Esophagus squamous epithelium (tissue), 5 donors: ENCODE data around the gene IPO7. TPM values are rescaled to one million over a fixed set of nuclear protein-coding genes. Genes with fewer than 3 reads are reported as not detected.
"Not testable (repeated sequence)": the region's sequence is repeated elsewhere in the genome, so short reads cannot be mapped to it uniquely, and the experiment has no call there.

Experiments used
- DNase-seq: peaks from one replicate; lab custom pipeline; 2025; lab: John Stamatoyannopoulos, UW
- H3K27ac ChIP-seq, 4 donors: fragments of 200-600 bp; sonication (generic); one replicate each; pipeline ENCODE4 v1.5.1; 2016 to 2019; ENCODE audit warnings: mild to moderate bottlenecking in 1 of 4
- H3K27me3 ChIP-seq, 4 donors: fragments of 200-600 bp; sonication (generic); 1 replicate in 3 of 4; 2 replicates in 1 of 4; pipeline versions ENCODE4 v1.5.1 to v1.6.0; 2017 to 2021; ENCODE audit warnings: antibody characterized with exemption in 1 of 4
- H3K36me3 ChIP-seq, 3 donors: fragments of 200-600 bp; sonication (generic); one replicate each; pipeline ENCODE4 v1.5.1; 2016 to 2019
- H3K4me1 ChIP-seq, 3 donors: fragments of 200-600 bp; sonication (generic); one replicate each; pipeline ENCODE4 v1.5.1; 2017 to 2019
- H3K4me3 ChIP-seq, 4 donors: fragments of 200-600 bp; sonication (generic); 1 replicate in 3 of 4; 2 replicates in 1 of 4; pipeline ENCODE4 v1.5.1; 2016 to 2019; ENCODE audit warnings: mild to moderate bottlenecking in 2 of 4, moderate library complexity in 1 of 4
- H3K9me3 ChIP-seq, 3 donors: fragments of 200-600 bp; sonication (generic); one replicate each; pipeline ENCODE4 v1.5.1; 2016 to 2019
- CTCF ChIP-seq, 6 experiments: fragments of 450-650 bp in 4 of 6; fragments of 200-600 bp in 2 of 6; sonication (generic) in 2 of 6; IDR thresholded peaks; one replicate each; pipeline ENCODE4 v1.5.1; 2016 to 2019; ENCODE audit warnings: antibody characterized with exemption in 6 of 6, mild to moderate bottlenecking in 4 of 6, moderate library complexity in 4 of 6
- POLR2A ChIP-seq, 4 donors: fragments of 450-650 bp; IDR thresholded peaks; one replicate each; pipeline ENCODE4 v1.6.1; 2017; ENCODE audit warnings: antibody characterized with exemption in 4 of 4, mild to moderate bottlenecking in 4 of 4, moderate library complexity in 3 of 4
- WGBS, 2 donors: methylation state at CpG; one replicate each; pipeline ENCODE4 v1.1.5; 2018; 5-methylcytosine and 5-hydroxymethylcytosine counted together
- intact Hi-C: fragments of 100-400 bp; cut with DNase I; formaldehyde crosslinking; loops from one replicate; pipeline ENCODE4 v1.15.0; 2022
- total RNA-seq, 4 donors: library from RNA; depleted of rRNA; stranded (reverse); fragments of >200 nt; gene quantifications; one replicate each; pipeline ENCODE4 v1.1.0, GENCODE V29; 2016
- donor health status: DM: yes; HTN: yes; CAD: no.

IPO7 gene
- total RNA-seq, 4 donors from 2014 or later: 34.8 to 118 (median 86.8) TPM

DNA sequence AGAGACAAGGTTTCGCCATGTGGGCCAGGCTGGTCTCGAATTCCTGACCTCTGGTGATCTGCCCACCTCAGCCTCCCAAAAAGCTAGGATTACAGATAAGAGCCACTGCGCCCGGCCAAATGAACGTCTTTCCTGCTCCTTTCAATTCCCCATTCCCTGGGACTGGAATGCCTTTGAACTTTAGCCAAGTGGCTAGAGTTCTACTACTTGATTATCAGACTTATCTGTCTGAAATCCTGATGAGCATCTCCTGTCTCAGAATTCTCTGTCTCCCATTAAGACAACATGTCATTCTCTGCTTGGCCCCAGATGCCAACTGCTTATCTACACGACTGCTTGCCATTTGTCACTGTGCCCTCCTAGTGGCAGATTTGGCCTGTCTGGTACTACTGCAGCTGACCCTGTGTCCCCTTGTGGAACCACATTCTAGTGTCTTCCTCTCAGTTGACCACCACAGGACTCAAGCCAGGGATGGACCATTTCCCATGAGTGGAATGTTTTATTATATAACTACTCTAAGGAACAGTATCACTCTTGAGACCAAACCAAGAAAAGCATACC is 33.1 kb upstream of the IPO7 start:
- 78 to 85% methylated on average over 6 of the region's 6 CpGs for WGBS, 2 donors
- Histone ChIP-seq H3K9me3 (no peaks in the 10 kb centered on the region), H3K27me3 (no peaks in the 10 kb centered on the region), H3K36me3 (no peaks in the 10 kb centered on the region), H3K4me1 (no peaks in the 10 kb centered on the region), H3K4me3 (no peak overlapping the region), H3K27ac (no peak overlapping the region)
- TF ChIP-seq CTCF (IDR thresholded peaks at IDR 0.05) (no peak), POLR2A (IDR thresholded peaks at IDR 0.05) (no peak)
- intact Hi-C loops: no loop called here
- no peak for DNase-seq

DNA sequence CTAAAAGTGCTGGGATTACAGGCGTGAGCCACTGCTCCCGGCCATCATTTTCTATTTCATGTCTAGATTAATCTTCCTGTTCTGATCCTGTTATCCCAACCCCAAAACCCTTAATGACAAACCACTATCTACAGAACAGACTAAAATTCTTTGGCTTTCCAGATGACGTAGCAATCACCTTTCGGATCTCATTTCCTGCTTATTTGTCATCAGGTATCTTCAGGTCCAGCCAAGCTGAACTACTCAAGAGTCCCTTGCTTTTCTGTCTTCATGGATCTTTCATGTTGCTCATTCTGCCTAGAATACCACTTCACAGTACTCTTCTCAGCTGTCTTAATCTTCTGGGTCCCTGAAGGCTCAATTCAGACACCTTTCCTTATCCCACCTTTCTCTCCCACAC is 27.4 kb upstream of the IPO7 start:
- no peak overlapping the region for H3K4me3 ChIP-seq
- intact Hi-C loops: no loop called here

DNA sequence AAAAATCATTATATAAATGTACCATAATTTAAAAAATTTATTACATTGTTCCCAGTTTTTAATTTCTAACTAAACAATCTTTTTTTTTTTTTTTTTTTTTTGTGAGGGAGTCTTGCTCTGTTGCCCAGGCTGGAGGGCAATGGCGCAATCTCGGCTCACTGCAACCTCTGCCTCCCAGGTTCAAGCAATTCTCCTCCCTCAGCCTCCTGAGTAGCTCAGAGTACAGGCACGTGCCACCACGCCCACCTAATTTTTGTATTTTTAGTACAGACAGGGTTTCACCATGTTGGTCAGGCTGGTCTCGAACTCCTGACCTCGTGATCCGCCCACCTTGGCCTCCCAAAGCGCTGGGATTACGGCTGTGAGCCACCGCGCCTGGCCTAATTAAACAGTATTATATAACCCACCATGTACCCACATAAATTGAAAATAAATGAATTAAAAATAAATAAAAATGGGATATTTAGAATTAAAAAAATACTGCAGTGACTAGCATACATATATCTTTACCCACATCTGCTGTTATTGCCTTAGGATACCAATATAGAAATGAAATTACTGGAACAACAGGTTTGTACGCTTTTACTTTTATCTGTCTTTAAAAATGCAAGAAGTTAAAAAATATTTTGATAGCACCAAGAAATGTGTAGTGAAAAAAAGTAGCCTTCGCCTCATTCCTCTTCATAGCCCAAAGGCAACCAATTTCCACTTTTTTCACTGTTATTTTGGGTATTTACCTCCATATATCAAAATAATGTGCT is 23.4 kb upstream of the IPO7 start:
- H3K36me3 ChIP-seq, H3K4me3 ChIP-seq, H3K9me3 ChIP-seq, DNase-seq, intact Hi-C loops, H3K27me3 ChIP-seq: not testable (repeated sequence)
- Histone ChIP-seq H3K27ac (peak overlapping the region in 3 of 4 donors; percentile 95 to 98 (median 98)), H3K4me1 (peaks cover 14 to 53% (median 21%) of the 10 kb centered on the region in 3 donors)
- 78 to 88% methylated on average over 13 of the region's 13 CpGs for WGBS, 2 donors

More for the DNA sequence above, 27.4 kb upstream of the IPO7 start:
- Histone ChIP-seq H3K9me3 (no peaks in the 10 kb centered on the region), H3K27me3 (no peaks in the 10 kb centered on the region), H3K4me1 (peaks cover 2 to 24% (median 3%) of the 10 kb centered on the region in 3 donors), H3K27ac (peak overlapping the region in 3 of 4 donors; percentile 19 to 43 (median 42)), H3K36me3 (no peaks in the 10 kb centered on the region)
- DNase-seq: no peak
- TF ChIP-seq CTCF (IDR thresholded peaks at IDR 0.05) (no peak), POLR2A (IDR thresholded peaks at IDR 0.05) (no peak)
- WGBS, 2 donors: 89 to 93% methylated on average over 4 of the region's 4 CpGs

- TF ChIP-seq POLR2A (IDR thresholded peaks at IDR 0.05) (no peak), CTCF (IDR thresholded peaks at IDR 0.05) (no peak)
- 58 to 81% methylated on average over 2 of the region's 2 CpGs for WGBS, 2 donors
- Histone ChIP-seq H3K4me3 (no peak overlapping the region), H3K9me3 (no peaks in the 10 kb centered on the region), H3K4me1 (peaks cover 14 to 49% (median 21%) of the 10 kb centered on the region in 3 donors), H3K36me3 (no peaks in the 10 kb centered on the region), H3K27me3 (no peaks in the 10 kb centered on the region), H3K27ac (peak overlapping the region; percentile 95 to 99 (median 98))
- no peak for DNase-seq
- intact Hi-C loops: no loop called here
Observed at GRCh38 chr11:9362393-9362863, 22.0 kb upstream of the IPO7 start.

- intact Hi-C loops: no loop called here
- Histone ChIP-seq H3K9me3 (no peaks in the 10 kb centered on the region), H3K27me3 (no peaks in the 10 kb centered on the region), H3K36me3 (no peaks in the 10 kb centered on the region), H3K4me1 (peaks cover 14 to 41% (median 21%) of the 10 kb centered on the region in 3 donors), H3K4me3 (peak overlapping the region; percentile 21 to 70 (median 47)), H3K27ac (peak overlapping the region; percentile 95 to 99 (median 98))
- peak; percentile 57 for DNase-seq
- TF ChIP-seq POLR2A (IDR thresholded peaks at IDR 0.05) (peak in 3 of 4 donors; percentile 9 to 78 (median 68)), CTCF (IDR thresholded peaks at IDR 0.05) (no peak)
- WGBS, 2 donors: 7 to 12% methylated on average over 13 of the region's 64 CpGs
Observed at GRCh38 chr11:9363954-9364912, 20.2 kb upstream of the IPO7 start.
